ENCODE results near the gene ZNF367. TPM values are rescaled to one million over a fixed set of nuclear protein-coding genes. Genes with fewer than 3 reads are reported as not detected.

ZNF367 gene
- total RNA-seq, 1 donor from 2014 or later: 0.74 TPM

- intact Hi-C loops (cut with DNase I): loop anchor here (10.0 kb wide), 1 partner anchor 111 kb away; no protein-coding TSS in a partner anchor
- Histone ChIP-seq H3K4me1 (peaks cover 18% of the 10 kb centered on the region), H3K36me3 (no peaks in the 10 kb centered on the region), H3K9me3 (no peaks in the 10 kb centered on the region), H3K4me3 (no peak overlapping the region), H3K27me3 (no peaks in the 10 kb centered on the region), H3K27ac (no peak overlapping the region)
- DNase-seq (ENCODE audit: extremely low spot score in 2 of 2): no peak
- TF ChIP-seq POLR2AphosphoS5 (IDR thresholded peaks at IDR 0.05; ENCODE audit: insufficient read depth in 1 of 2, low read depth in 1 of 2) (no peak), CTCF (IDR thresholded peaks at IDR 0.05) (no peak), POLR2A (IDR thresholded peaks at IDR 0.05) (no peak)
These were observed 35.5 kb upstream of the ZNF367 start for GRCh38 chr9:96453625-96454024.

GRCh38 chr9:96450613-96451528 is 32.7 kb upstream of the ZNF367 start:
- Histone ChIP-seq H3K4me1 (peaks cover 18% of the 10 kb centered on the region), H3K9me3 (no peaks in the 10 kb centered on the region), H3K27me3 (no peaks in the 10 kb centered on the region), H3K27ac (peak overlapping the region; percentile 82), H3K4me3 (peak overlapping the region; percentile 69 to 92), H3K36me3 (no peaks in the 10 kb centered on the region)
- peak in 1 of 2 donors; percentile 81 for DNase-seq (ENCODE audit: extremely low spot score in 2 of 2)
- no peak for TF ChIP-seq CTCF (IDR thresholded peaks at IDR 0.05)
- TF ChIP-seq POLR2A (IDR thresholded peaks at IDR 0.05): no peak
- TF ChIP-seq POLR2AphosphoS5 (IDR thresholded peaks at IDR 0.05; ENCODE audit: insufficient read depth in 1 of 2, low read depth in 1 of 2): no peak
- intact Hi-C loops (cut with DNase I): loop anchor here (10.0 kb wide), 1 partner anchor 114 kb away; no protein-coding TSS in a partner anchor

- H3K4me1 ChIP-seq: peaks cover 18% of the 10 kb centered on the region
- no peaks in the 10 kb centered on the region for H3K36me3 ChIP-seq
- TF ChIP-seq POLR2A (IDR thresholded peaks at IDR 0.05) (peak; percentile 36 to 95), CTCF (IDR thresholded peaks at IDR 0.05) (no peak), POLR2AphosphoS5 (IDR thresholded peaks at IDR 0.05; ENCODE audit: insufficient read depth in 1 of 2, low read depth in 1 of 2) (peak in 1 of 2 donors; percentile 71)
- H3K4me3 ChIP-seq: peak within 1 kb of the TSS; percentile 69 to 92
- peak; percentile 93 to 96 for DNase-seq (ENCODE audit: extremely low spot score in 2 of 2)
- no peaks in the 10 kb centered on the region for H3K9me3 ChIP-seq
- no peaks in the 10 kb centered on the region for H3K27me3 ChIP-seq
- intact Hi-C loops (cut with DNase I): loop anchor here (10.0 kb wide), 1 partner anchor 115 kb away; no protein-coding TSS in a partner anchor
- H3K27ac ChIP-seq: peak within 1 kb of the TSS; percentile 82
These were observed 31.9 kb upstream of the ZNF367 start, which contains the start of gene HABP4 for GRCh38 chr9:96449845-96450612. Gene HABP4 (plus strand): TSS chr9:96450169. CDS start chr9:96450280, 111 bp downstream.

- Histone ChIP-seq H3K9me3 (no peaks in the 10 kb centered on the region), H3K4me1 (peaks cover 18% of the 10 kb centered on the region), H3K4me3 (peak overlapping the region; percentile 69 to 92), H3K27ac (peak overlapping the region; percentile 81), H3K27me3 (no peaks in the 10 kb centered on the region), H3K36me3 (no peaks in the 10 kb centered on the region)
- TF ChIP-seq POLR2AphosphoS5 (IDR thresholded peaks at IDR 0.05; ENCODE audit: insufficient read depth in 1 of 2, low read depth in 1 of 2) (no peak), CTCF (IDR thresholded peaks at IDR 0.05) (no peak)
- peak in 1 of 2 donors; percentile 90 for DNase-seq (ENCODE audit: extremely low spot score in 2 of 2)
- intact Hi-C loops (cut with DNase I): no loop called here
These were observed 31.3 kb upstream of the ZNF367 start for GRCh38 chr9:96449523-96449844.

Data from vagina (tissue), 2 donors.